T-cell (primary cell): Measurements from ENCODE around the gene ODF4. TPM values are rescaled to one million over a fixed set of nuclear protein-coding genes. Genes with fewer than 3 reads are reported as not detected.
A peak's percentile ranks its signal among the peaks of the same experiment; 100 is the strongest.
"Not testable (repeated sequence)": the region's sequence is repeated elsewhere in the genome, so short reads cannot be mapped to it uniquely, and the experiment has no call there.

ENCODE experiments used
- ATAC-seq, 4 experiments: fragments of 200-7000 bp in 3 of 4; fragments of 150-1000 bp in 1 of 4; cut with Tn5 transposase; replicated peaks in 1 of 4; 1 replicate in 3 of 4; 2 replicates in 1 of 4; pipeline ENCODE4 v1.10.0; 2021; ENCODE audit warnings: moderate library complexity in 3 of 4, mild to moderate bottlenecking in 2 of 4, moderate number of reproducible peaks in 1 of 4
- CTCF ChIA-PET, 2 donors: fragments of 300-600 bp; sonication (Branson Sonifier 250); formaldehyde crosslinking; loops; one replicate each; lab custom pipeline; 2022; ENCODE audit warnings: antibody characterized with exemption in 2 of 2; lab: Charles Lee
- POLR2A ChIA-PET, 2 donors: fragments of 300-600 bp; sonication (Branson Sonifier 250); formaldehyde crosslinking; loops; one replicate each; lab custom pipeline; 2022; ENCODE audit warnings: antibody characterized with exemption in 2 of 2; lab: Charles Lee
- DNase-seq, 35 experiments: peaks; one replicate each; pipeline versions ENCODE4 v3.0.0 to v3.0.0-alpha.2; 2013 to 2023
- H3K27ac ChIP-seq: one replicate; pipeline ENCODE4 v1.5.1; 2013; ENCODE audit warnings: low read length
- H3K27me3 ChIP-seq, 2 experiments: replicated peaks in 1 of 2; 1 replicate in 1 of 2; 2 replicates in 1 of 2; pipeline versions ENCODE4 v1.6.1 to v1.7.0; 2013; ENCODE audit warnings: low read length in 1 of 2, mixed read lengths in 1 of 2; ENCODE audit not compliant: control insufficient read depth in 2 of 2, insufficient read depth in 2 of 2; ENCODE audit errors: extremely low read depth in 1 of 2
- H3K36me3 ChIP-seq, 2 donors: 1 replicate in 1 of 2; 2 replicates in 1 of 2; pipeline versions ENCODE4 v1.6.1 to v1.7.0; 2013; ENCODE audit warnings: low read length in 1 of 2; ENCODE audit not compliant: control insufficient read depth in 2 of 2, insufficient read depth in 1 of 2; ENCODE audit errors: extremely low read depth in 1 of 2
- H3K4me1 ChIP-seq, 2 experiments: 1 replicate in 1 of 2; 2 replicates in 1 of 2; pipeline versions ENCODE4 v1.6.1 to v1.7.0; 2013; ENCODE audit warnings: low read length in 2 of 2, mixed read lengths in 1 of 2; ENCODE audit not compliant: insufficient read depth in 2 of 2, control insufficient read depth in 1 of 2; ENCODE audit errors: extremely low read depth in 1 of 2
- H3K4me3 ChIP-seq, 2 donors: 1 replicate in 1 of 2; 2 replicates in 1 of 2; pipeline versions ENCODE4 v1.5.1 to v1.7.0; 2013; ENCODE audit warnings: mild to moderate bottlenecking in 2 of 2, low read length in 1 of 2, moderate library complexity in 1 of 2; ENCODE audit not compliant: control insufficient read depth in 1 of 2; ENCODE audit errors: extremely low read depth in 1 of 2
- H3K9me3 ChIP-seq: 2 replicates; pipeline ENCODE4 v1.7.0; 2013
- H3K27ac Mint-ChIP-seq, 2 donors: one replicate each; pipeline ENCODE4 v1.8.0; 2020 to 2021; ENCODE audit warnings: mild to moderate bottlenecking in 2 of 2, mixed read lengths in 2 of 2
- H3K27me3 Mint-ChIP-seq, 2 donors: one replicate each; pipeline ENCODE4 v1.8.0; 2021 to 2022; ENCODE audit warnings: mixed read lengths in 2 of 2
- H3K36me3 Mint-ChIP-seq: one replicate; pipeline ENCODE4 v1.8.0; 2021; ENCODE audit warnings: mixed read lengths
- H3K4me1 Mint-ChIP-seq, 3 donors: one replicate each; pipeline ENCODE4 v1.8.0; 2020 to 2022; ENCODE audit warnings: mixed read lengths in 3 of 3, mild to moderate bottlenecking in 1 of 3
- H3K4me3 Mint-ChIP-seq, 3 donors: one replicate each; pipeline ENCODE4 v1.8.0; 2020 to 2022; ENCODE audit warnings: mild to moderate bottlenecking in 3 of 3, mixed read lengths in 3 of 3, moderate library complexity in 3 of 3
- H3K9me3 Mint-ChIP-seq, 3 donors: one replicate each; pipeline ENCODE4 v1.8.0; 2020 to 2022; ENCODE audit warnings: mixed read lengths in 3 of 3
- WGBS: methylation state at CpG from one replicate; pipeline ENCODE4 v1.1.5; 2013; ENCODE audit warnings: missing lambda C conversion rate; ENCODE audit not compliant: insufficient coverage; 5-methylcytosine and 5-hydroxymethylcytosine counted together
- total RNA-seq, 35 experiments: library from RNA in 6 of 35; stranded (reverse) in 6 of 35; fragments of 120-200 nt in 1 of 35; gene quantifications; one replicate each; pipeline versions ENCODE4 v1.2.1 to v1.2.4 and lab custom pipeline; 2013 to 2026

Gene ODF4
- total RNA-seq, 5 donors from 2014 or later (not counting 1 experiment from before 2014, with no cell fraction given): not detected

DNA sequence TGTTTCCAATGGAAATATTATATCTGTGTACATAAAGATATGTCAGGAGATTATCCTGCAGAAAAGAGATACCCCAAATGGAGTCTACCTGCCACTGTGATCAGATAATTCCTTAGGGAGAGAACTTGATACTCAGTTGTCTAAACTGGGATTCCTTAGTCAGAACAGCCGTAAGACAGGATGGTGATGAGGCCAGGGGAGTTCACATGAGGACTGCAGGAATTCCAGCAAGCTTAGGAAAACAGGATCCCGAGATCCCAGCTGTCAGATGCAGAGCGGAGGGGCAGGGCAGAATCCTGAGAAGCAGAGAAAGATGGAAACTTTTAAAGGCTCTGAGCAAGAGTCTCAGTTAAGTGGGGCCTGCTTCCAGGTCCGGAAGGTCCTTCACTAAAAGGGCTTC lies 32.1 kb downstream of the ODF4 start:
- Mint-ChIP-seq H3K9me3 (no peaks in the 10 kb centered on the region), H3K27ac (no peak overlapping the region), H3K4me3 (no peak overlapping the region), H3K36me3 (peaks cover 22% of the 10 kb centered on the region), H3K4me1 (peaks cover 14 to 21% (median 21%) of the 10 kb centered on the region in 3 donors), H3K27me3 (no peaks in the 10 kb centered on the region)
- Histone ChIP-seq H3K4me3 (no peak overlapping the region), H3K27me3 (no peaks in the 10 kb centered on the region), H3K9me3 (no peaks in the 10 kb centered on the region), H3K4me1 (peaks cover 11 to 16% of the 10 kb centered on the region in 2 experiments), H3K36me3 (peaks cover 0 to 13% of the 10 kb centered on the region in 2 donors), H3K27ac (no peak overlapping the region)
- WGBS: 93% methylated on average over 3 of the region's 4 CpGs
- POLR2A ChIA-PET: no interaction called here
- CTCF ChIA-PET: no interaction called here
- ATAC-seq: no peak
- no peak for DNase-seq

DNA sequence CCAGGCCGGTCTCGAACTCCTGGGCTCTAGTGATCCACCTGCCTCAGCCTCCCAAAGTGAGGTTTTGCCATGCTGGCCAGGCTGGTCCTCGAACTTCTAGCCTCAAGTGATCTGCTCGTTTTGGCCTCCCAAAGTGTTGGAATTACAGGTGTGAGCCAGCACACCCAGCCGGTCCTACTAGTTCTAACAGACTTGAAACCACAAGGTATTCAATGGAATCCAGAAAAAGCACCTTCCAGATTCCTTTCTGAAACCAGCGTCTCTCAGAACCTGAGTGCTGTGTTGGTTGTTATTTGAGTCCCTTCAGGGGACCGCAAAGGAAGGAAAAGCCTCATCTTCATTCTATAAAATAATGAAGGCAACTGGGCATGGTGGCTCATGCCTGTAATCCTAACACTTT lies 32.8 kb downstream of the ODF4 start:
- POLR2A ChIA-PET: no interaction called here

DNA sequence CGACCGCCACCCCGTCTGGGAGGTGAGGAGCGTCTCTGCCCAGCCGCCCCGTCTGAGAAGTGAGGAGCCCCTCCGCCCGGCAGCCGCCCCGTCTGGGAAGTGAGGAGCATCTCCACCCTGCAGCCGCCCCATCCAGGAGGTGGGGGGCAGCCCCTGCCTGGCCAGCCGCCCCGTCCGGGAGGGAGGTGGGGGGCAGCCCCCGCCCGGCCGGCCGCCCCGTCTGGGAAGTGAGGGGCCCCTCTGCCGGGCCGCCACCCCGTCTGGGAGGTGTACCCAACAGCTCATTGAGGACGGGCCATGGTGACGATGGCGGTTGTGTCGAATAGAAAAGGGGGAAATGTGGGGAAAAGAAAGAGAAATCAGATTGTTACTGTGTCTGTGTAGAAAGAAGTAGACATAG lies 34.2 kb downstream of the ODF4 start:
- ATAC-seq, H3K27ac Mint-ChIP-seq, H3K4me3 Mint-ChIP-seq, H3K4me3 ChIP-seq, DNase-seq, H3K9me3 Mint-ChIP-seq, H3K27ac ChIP-seq, H3K9me3 ChIP-seq, H3K27me3 ChIP-seq, CTCF ChIA-PET, H3K27me3 Mint-ChIP-seq, POLR2A ChIA-PET: not testable (repeated sequence)
- Histone ChIP-seq H3K4me1 (peaks cover 15 to 18% of the 10 kb centered on the region in 2 experiments), H3K36me3 (peaks cover 0 to 32% of the 10 kb centered on the region in 2 donors)
- peaks cover 26 to 42% (median 37%) of the 10 kb centered on the region in 3 donors for H3K4me1 Mint-ChIP-seq
- peaks cover 34% of the 10 kb centered on the region for H3K36me3 Mint-ChIP-seq
- WGBS: 98% methylated on average over 7 of the region's 26 CpGs

More for the DNA sequence above, 32.8 kb downstream of the ODF4 start:
- H3K27me3 ChIP-seq: no peaks in the 10 kb centered on the region
- peaks cover 20 to 27% (median 27%) of the 10 kb centered on the region in 3 donors for H3K4me1 Mint-ChIP-seq
- CTCF ChIA-PET: no interaction called here
- peaks cover 25% of the 10 kb centered on the region for H3K36me3 Mint-ChIP-seq
- H3K9me3 Mint-ChIP-seq: no peaks in the 10 kb centered on the region
- no peak overlapping the region for H3K4me3 ChIP-seq
- H3K4me3 Mint-ChIP-seq: no peak overlapping the region
- H3K27ac ChIP-seq: no peak overlapping the region
- H3K4me1 ChIP-seq: peaks cover 15 to 18% of the 10 kb centered on the region in 2 experiments
- ATAC-seq: no peak
- 93% methylated on average over 2 of the region's 7 CpGs for WGBS
- H3K36me3 ChIP-seq: peaks cover 0 to 19% of the 10 kb centered on the region in 2 donors
- H3K27me3 Mint-ChIP-seq: no peaks in the 10 kb centered on the region
- H3K9me3 ChIP-seq: no peaks in the 10 kb centered on the region
- no peak overlapping the region for H3K27ac Mint-ChIP-seq
- no peak for DNase-seq

DNA sequence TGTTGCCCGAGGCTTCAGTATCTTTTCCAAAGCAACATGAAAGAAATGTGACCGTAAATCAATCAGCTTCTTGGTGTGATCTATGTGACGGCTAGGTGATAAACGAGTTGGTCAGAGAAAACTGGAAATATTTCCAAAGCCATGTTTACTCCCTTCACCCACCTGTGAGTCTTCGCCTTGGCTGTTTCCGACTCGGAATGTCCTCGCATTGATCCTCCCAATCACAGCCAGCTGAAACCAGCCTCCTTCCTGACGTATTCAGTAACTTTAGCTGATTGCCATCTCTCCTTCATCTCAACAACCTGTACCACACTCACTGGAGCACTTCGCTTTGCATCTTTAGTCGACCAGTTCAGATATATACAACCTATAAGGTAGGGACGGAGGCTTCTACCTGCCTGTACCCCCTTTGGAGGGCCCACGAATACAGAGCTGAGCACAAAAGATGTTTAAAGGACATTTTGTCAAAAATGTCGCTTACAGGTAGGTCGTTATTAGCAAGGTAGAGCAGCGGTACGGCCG lies 36.2 kb downstream of the ODF4 start:
- Histone ChIP-seq H3K4me3 (peak overlapping the region; percentile 74 to 94), H3K27me3 (no peaks in the 10 kb centered on the region), H3K9me3 (no peaks in the 10 kb centered on the region), H3K27ac (peak overlapping the region; percentile 58), H3K36me3 (peaks cover 6 to 43% of the 10 kb centered on the region in 2 donors), H3K4me1 (peaks cover 23% of the 10 kb centered on the region in 2 experiments)
- POLR2A ChIA-PET: interaction anchor here in 1 of 2 donors (0.6 to 0.7 kb wide), 2 partner anchors 63 to 164 kb away, joined by 3 to 6 read pairs; no protein-coding TSS in a partner anchor
- no peaks in the 10 kb centered on the region for H3K27me3 Mint-ChIP-seq
- H3K9me3 Mint-ChIP-seq: no peaks in the 10 kb centered on the region
- CTCF ChIA-PET: interaction anchor here (0.5 to 1.1 kb wide), 7 partner anchors 14 to 1938 kb away, joined by 3 to 12 read pairs (median 3); partner anchors contain the start of genes NDEL1 (in 1 of the 2) and SLC25A35 (in 1 of the 2)
- H3K36me3 Mint-ChIP-seq: peaks cover 34% of the 10 kb centered on the region
- peak overlapping the region; percentile 83 to 89 (median 88) for H3K4me3 Mint-ChIP-seq
- H3K4me1 Mint-ChIP-seq: peaks cover 43 to 52% (median 50%) of the 10 kb centered on the region in 3 donors
- DNase-seq (peak in 1 of 35 experiments; percentile 25), ATAC-seq (peak in 3 of 4 experiments; percentile 8 to 10 (median 9))
- 57% methylated on average over 9 of the region's 18 CpGs for WGBS
- peak overlapping the region; percentile 85 to 86 for H3K27ac Mint-ChIP-seq

- WGBS: 0% methylated on average over 27 of the region's 41 CpGs
- no peaks in the 10 kb centered on the region for H3K9me3 Mint-ChIP-seq
- peak within 1 kb of the TSS; percentile 74 to 94 for H3K4me3 ChIP-seq
Observed at GRCh38 chr17:8376271-8377067, 36.8 kb downstream of the ODF4 start, which contains the start of gene KRABD2. Gene KRABD2 (minus strand): TSS chr17:8376704.

GRCh38 chr17:8377422-8377821 lies 37.8 kb downstream of the ODF4 start:
- Mint-ChIP-seq H3K27me3 (no peaks in the 10 kb centered on the region), H3K36me3 (peaks cover 38% of the 10 kb centered on the region), H3K9me3 (no peaks in the 10 kb centered on the region), H3K4me3 (peak overlapping the region; percentile 36 to 89 (median 83)), H3K4me1 (peaks cover 56 to 67% (median 57%) of the 10 kb centered on the region in 3 donors), H3K27ac (peak overlapping the region; percentile 80 to 85)
- ChIA-PET CTCF (interaction anchor here (0.5 to 2.1 kb wide), 7 partner anchors 11 to 690 kb away, joined by 3 to 10 read pairs (median 3); partner anchors contain the start of gene TP53 (in 1 of the 2)), POLR2A (interaction anchor here in 1 of 2 donors (1.0 kb wide), 1 partner anchor 17 kb away, joined by 4 read pairs; no protein-coding TSS in a partner anchor)
- no peak for ATAC-seq
- no peak for DNase-seq
- Histone ChIP-seq H3K27me3 (no peaks in the 10 kb centered on the region), H3K9me3 (no peaks in the 10 kb centered on the region), H3K36me3 (peaks cover 8 to 50% of the 10 kb centered on the region in 2 donors), H3K4me1 (peaks cover 35 to 38% of the 10 kb centered on the region in 2 experiments), H3K27ac (peak overlapping the region; percentile 65), H3K4me3 (no peak overlapping the region)
- WGBS: no CpG with 5 or more reads among the region's 4 CpGs

More at GRCh38 chr17:8376271-8377067, 36.8 kb downstream of the ODF4 start, which contains the start of gene KRABD2:
- Histone ChIP-seq H3K27ac (peak within 1 kb of the TSS; percentile 65), H3K27me3 (no peaks in the 10 kb centered on the region), H3K9me3 (no peaks in the 10 kb centered on the region), H3K36me3 (peaks cover 8 to 46% of the 10 kb centered on the region in 2 donors), H3K4me1 (peaks cover 29 to 30% of the 10 kb centered on the region in 2 experiments)
- H3K4me3 Mint-ChIP-seq: peak within 1 kb of the TSS; percentile 83 to 89 (median 88)
- peaks cover 37% of the 10 kb centered on the region for H3K36me3 Mint-ChIP-seq
- ATAC-seq: peak; percentile 98 to 100 (median 100)
- DNase-seq: peak; percentile 74 to 92 (median 87)
- H3K27me3 Mint-ChIP-seq: no peaks in the 10 kb centered on the region
- H3K27ac Mint-ChIP-seq: peak within 1 kb of the TSS; percentile 85 to 86
- peaks cover 50 to 59% (median 57%) of the 10 kb centered on the region in 3 donors for H3K4me1 Mint-ChIP-seq
- CTCF ChIA-PET: interaction anchor here (0.5 to 2.1 kb wide), 14 partner anchors 10 to 1938 kb away, joined by 3 to 12 read pairs (median 3); partner anchors contain the start of genes NDEL1 (in 1 of the 2) and TP53 (in 1 of the 2)
- POLR2A ChIA-PET: interaction anchor here (0.6 to 1.0 kb wide), 3 partner anchors 13 to 155 kb away, joined by 3 to 5 read pairs (median 4); no protein-coding TSS in a partner anchor
